ENCODE results near the gene MYT1. TPM values are rescaled to one million over a fixed set of nuclear protein-coding genes. Genes with fewer than 3 reads are reported as not detected.
A peak's percentile ranks its signal among the peaks of the same experiment; 100 is the strongest.

The MYT1 gene
- total and polyA plus RNA-seq, 2 of the 13 experiments (the other 11 are each of a cell fraction or from before 2014, with no cell fraction given): 0.58 to 2.5 TPM

DNA sequence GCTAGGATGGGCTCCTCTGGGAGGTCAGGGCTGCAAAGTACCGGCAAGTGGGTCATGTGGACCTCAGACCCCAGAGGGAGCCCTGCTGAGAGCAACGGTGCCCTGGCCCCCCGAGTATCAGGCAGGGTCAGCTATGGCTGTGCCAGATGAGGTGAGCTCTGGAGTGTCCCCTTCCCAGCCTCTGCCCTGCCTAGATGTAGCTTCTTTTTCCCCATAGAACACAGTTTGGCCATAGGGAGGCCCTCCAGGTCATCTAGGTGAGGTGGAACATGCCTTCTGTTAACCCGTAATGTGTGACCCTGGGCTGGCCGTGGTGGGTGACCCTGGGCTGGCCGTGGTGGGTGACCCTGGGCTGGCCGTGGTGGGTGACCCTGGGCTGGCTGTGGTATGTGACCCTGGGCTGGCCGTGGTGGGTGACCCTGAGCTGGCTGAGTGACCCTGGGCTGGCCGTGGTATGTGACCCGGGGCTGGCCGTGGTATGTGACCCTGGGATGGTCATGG is 70.1 kb downstream of the MYT1 start (continued):
- TF ChIP-seq, protein P1, sequence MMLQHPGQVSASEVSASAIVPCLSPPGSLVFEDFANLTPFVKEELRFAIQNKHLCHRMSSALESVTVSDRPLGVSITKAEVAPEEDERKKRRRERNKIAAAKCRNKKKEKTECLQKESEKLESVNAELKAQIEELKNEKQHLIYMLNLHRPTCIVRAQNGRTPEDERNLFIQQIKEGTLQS (CRISPR knock-in tag; IDR thresholded peaks at IDR 0.05): no peak
- TF ChIP-seq ZSCAN9 (CRISPR knock-in tag; IDR thresholded peaks at IDR 0.05; ENCODE audit: borderline replicate concordance) (no peak), ZNF251 (CRISPR knock-in tag; IDR thresholded peaks at IDR 0.05) (no peak), ZNF761 (CRISPR knock-in tag; conservative IDR thresholded peaks at IDR 0.05) (no peak), ATF7-NPFF (CRISPR knock-in tag; IDR thresholded peaks at IDR 0.05; ENCODE audit: low read depth) (no peak), ADNP (CRISPR knock-in tag; IDR thresholded peaks at IDR 0.05) (no peak), ZNF3 (CRISPR knock-in tag; IDR thresholded peaks at IDR 0.05) (no peak), TMF1 (CRISPR knock-in tag; IDR thresholded peaks at IDR 0.05; ENCODE audit: low read depth) (no peak), SMAD1 (CRISPR knock-in tag; IDR thresholded peaks at IDR 0.05; ENCODE audit: borderline replicate concordance, low read depth) (no peak), ZNF772 (CRISPR knock-in tag; IDR thresholded peaks at IDR 0.05) (peak; percentile 54; the same call in 1 of the 2 replicates), PHF8 (CRISPR knock-in tag; IDR thresholded peaks at IDR 0.05) (no peak), ZNF614 (CRISPR knock-in tag; IDR thresholded peaks at IDR 0.05; ENCODE audit: borderline replicate concordance) (no peak), ATRX (CRISPR knock-in tag; IDR thresholded peaks at IDR 0.05; ENCODE audit: borderline replicate concordance) (no peak)
- TF ChIP-seq, protein P2, sequence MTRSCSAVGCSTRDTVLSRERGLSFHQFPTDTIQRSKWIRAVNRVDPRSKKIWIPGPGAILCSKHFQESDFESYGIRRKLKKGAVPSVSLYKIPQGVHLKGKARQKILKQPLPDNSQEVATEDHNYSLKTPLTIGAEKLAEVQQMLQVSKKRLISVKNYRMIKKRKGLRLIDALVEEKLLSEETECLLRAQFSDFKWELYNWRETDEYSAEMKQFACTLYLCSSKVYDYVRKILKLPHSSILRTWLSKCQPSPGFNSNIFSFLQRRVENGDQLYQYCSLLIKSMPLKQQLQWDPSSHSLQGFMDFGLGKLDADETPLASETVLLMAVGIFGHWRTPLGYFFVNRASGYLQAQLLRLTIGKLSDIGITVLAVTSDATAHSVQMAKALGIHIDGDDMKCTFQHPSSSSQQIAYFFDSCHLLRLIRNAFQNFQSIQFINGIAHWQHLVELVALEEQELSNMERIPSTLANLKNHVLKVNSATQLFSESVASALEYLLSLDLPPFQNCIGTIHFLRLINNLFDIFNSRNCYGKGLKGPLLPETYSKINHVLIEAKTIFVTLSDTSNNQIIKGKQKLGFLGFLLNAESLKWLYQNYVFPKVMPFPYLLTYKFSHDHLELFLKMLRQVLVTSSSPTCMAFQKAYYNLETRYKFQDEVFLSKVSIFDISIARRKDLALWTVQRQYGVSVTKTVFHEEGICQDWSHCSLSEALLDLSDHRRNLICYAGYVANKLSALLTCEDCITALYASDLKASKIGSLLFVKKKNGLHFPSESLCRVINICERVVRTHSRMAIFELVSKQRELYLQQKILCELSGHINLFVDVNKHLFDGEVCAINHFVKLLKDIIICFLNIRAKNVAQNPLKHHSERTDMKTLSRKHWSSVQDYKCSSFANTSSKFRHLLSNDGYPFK (CRISPR knock-in tag; IDR thresholded peaks at IDR 0.05; ENCODE audit: borderline replicate concordance): no peak
- TF ChIP-seq, protein P3, sequence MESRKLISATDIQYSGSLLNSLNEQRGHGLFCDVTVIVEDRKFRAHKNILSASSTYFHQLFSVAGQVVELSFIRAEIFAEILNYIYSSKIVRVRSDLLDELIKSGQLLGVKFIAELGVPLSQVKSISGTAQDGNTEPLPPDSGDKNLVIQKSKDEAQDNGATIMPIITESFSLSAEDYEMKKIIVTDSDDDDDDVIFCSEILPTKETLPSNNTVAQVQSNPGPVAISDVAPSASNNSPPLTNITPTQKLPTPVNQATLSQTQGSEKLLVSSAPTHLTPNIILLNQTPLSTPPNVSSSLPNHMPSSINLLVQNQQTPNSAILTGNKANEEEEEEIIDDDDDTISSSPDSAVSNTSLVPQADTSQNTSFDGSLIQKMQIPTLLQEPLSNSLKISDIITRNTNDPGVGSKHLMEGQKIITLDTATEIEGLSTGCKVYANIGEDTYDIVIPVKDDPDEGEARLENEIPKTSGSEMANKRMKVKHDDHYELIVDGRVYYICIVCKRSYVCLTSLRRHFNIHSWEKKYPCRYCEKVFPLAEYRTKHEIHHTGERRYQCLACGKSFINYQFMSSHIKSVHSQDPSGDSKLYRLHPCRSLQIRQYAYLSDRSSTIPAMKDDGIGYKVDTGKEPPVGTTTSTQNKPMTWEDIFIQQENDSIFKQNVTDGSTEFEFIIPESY (CRISPR knock-in tag; IDR thresholded peaks at IDR 0.05): no peak
- TF ChIP-seq, protein P4, sequence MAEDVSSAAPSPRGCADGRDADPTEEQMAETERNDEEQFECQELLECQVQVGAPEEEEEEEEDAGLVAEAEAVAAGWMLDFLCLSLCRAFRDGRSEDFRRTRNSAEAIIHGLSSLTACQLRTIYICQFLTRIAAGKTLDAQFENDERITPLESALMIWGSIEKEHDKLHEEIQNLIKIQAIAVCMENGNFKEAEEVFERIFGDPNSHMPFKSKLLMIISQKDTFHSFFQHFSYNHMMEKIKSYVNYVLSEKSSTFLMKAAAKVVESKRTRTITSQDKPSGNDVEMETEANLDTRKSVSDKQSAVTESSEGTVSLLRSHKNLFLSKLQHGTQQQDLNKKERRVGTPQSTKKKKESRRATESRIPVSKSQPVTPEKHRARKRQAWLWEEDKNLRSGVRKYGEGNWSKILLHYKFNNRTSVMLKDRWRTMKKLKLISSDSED (CRISPR knock-in tag; IDR thresholded peaks at IDR 0.05): no peak
- TF ChIP-seq, protein P5, sequence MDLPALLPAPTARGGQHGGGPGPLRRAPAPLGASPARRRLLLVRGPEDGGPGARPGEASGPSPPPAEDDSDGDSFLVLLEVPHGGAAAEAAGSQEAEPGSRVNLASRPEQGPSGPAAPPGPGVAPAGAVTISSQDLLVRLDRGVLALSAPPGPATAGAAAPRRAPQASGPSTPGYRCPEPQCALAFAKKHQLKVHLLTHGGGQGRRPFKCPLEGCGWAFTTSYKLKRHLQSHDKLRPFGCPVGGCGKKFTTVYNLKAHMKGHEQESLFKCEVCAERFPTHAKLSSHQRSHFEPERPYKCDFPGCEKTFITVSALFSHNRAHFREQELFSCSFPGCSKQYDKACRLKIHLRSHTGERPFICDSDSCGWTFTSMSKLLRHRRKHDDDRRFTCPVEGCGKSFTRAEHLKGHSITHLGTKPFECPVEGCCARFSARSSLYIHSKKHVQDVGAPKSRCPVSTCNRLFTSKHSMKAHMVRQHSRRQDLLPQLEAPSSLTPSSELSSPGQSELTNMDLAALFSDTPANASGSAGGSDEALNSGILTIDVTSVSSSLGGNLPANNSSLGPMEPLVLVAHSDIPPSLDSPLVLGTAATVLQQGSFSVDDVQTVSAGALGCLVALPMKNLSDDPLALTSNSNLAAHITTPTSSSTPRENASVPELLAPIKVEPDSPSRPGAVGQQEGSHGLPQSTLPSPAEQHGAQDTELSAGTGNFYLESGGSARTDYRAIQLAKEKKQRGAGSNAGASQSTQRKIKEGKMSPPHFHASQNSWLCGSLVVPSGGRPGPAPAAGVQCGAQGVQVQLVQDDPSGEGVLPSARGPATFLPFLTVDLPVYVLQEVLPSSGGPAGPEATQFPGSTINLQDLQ (CRISPR knock-in tag; IDR thresholded peaks at IDR 0.05): no peak

Data from HepG2 (cell line).